GM06990 (cell line): Measurements from ENCODE around the gene GABBR2.

Source experiments
- DNase-seq: peaks from one replicate; pipeline ENCODE4 v3.0.0-alpha.2; 2011; ENCODE audit not compliant: insufficient read length; ENCODE audit errors: extremely low read depth
- H3K27me3 ChIP-seq: replicated peaks from 2 replicates; pipeline ENCODE4 v1.6.0; 2011; ENCODE audit warnings: low read length; ENCODE audit not compliant: control insufficient read depth, insufficient read depth
- H3K36me3 ChIP-seq: 2 replicates; pipeline ENCODE4 v1.5.1; 2011; ENCODE audit warnings: low read length; ENCODE audit not compliant: control insufficient read depth, insufficient read depth
- H3K4me3 ChIP-seq: replicated peaks from 2 replicates; pipeline ENCODE4 v1.5.1; 2011; ENCODE audit warnings: low read depth, mild to moderate bottlenecking, control low read depth, low read length
- TF ChIP-seq, protein P1 (sequence below): IDR thresholded peaks from 2 replicates; pipeline ENCODE4 v1.5.1; 2011; ENCODE audit warnings: low read length, control low read depth, mild to moderate bottlenecking, inconsistent platforms; ENCODE audit not compliant: insufficient read depth, poor library complexity, severe bottlenecking

GABBR2 gene

GRCh38 chr9:98323051-98323830, 385.5 kb downstream of the GABBR2 start:
- Histone ChIP-seq H3K27me3 (no peaks in the 10 kb centered on the region), H3K36me3 (no peaks in the 10 kb centered on the region), H3K4me3 (no peak overlapping the region)
- TF ChIP-seq, protein P1, sequence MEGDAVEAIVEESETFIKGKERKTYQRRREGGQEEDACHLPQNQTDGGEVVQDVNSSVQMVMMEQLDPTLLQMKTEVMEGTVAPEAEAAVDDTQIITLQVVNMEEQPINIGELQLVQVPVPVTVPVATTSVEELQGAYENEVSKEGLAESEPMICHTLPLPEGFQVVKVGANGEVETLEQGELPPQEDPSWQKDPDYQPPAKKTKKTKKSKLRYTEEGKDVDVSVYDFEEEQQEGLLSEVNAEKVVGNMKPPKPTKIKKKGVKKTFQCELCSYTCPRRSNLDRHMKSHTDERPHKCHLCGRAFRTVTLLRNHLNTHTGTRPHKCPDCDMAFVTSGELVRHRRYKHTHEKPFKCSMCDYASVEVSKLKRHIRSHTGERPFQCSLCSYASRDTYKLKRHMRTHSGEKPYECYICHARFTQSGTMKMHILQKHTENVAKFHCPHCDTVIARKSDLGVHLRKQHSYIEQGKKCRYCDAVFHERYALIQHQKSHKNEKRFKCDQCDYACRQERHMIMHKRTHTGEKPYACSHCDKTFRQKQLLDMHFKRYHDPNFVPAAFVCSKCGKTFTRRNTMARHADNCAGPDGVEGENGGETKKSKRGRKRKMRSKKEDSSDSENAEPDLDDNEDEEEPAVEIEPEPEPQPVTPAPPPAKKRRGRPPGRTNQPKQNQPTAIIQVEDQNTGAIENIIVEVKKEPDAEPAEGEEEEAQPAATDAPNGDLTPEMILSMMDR: no peak
- no peak for DNase-seq

DNA sequence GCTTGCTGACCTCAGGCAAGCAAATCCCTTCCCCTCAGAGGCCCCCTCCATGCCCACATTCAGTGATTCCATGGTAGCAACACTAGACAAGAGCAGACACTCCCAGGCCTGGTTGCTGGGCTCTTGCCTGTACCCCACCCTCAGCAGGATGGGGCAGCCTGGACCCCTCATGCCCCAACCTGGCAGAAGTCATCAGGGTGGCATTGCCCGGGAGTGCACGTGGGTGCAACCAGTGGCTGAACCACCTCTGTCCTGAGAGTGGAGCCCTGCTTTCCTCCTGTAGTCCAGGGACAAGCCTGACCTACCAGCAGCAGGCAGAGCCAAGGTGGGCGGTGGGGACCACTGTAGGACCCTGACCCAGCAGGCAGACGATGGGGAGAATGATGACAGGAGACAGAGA, 387.5 kb downstream of the GABBR2 start:
- no peak for DNase-seq
- Histone ChIP-seq H3K27me3 (no peaks in the 10 kb centered on the region), H3K36me3 (no peaks in the 10 kb centered on the region), H3K4me3 (no peak overlapping the region)
- TF ChIP-seq, protein P1: no peak

GRCh38 chr9:98318834-98319478, 389.8 kb downstream of the GABBR2 start:
- TF ChIP-seq, protein P1: no peak
- no peak for DNase-seq
- no peaks in the 10 kb centered on the region for H3K36me3 ChIP-seq

GRCh38 chr9:98318041-98318790, 390.5 kb downstream of the GABBR2 start:
- no peaks in the 10 kb centered on the region for H3K27me3 ChIP-seq
- no peaks in the 10 kb centered on the region for H3K36me3 ChIP-seq
- TF ChIP-seq, protein P1: no peak
- no peak for DNase-seq
- no peak overlapping the region for H3K4me3 ChIP-seq

More at GRCh38 chr9:98318834-98319478, 389.8 kb downstream of the GABBR2 start:
- H3K27me3 ChIP-seq: no peaks in the 10 kb centered on the region
- no peak overlapping the region for H3K4me3 ChIP-seq

GRCh38 chr9:98317134-98317857, 391.4 kb downstream of the GABBR2 start:
- no peak for DNase-seq
- Histone ChIP-seq H3K36me3 (no peaks in the 10 kb centered on the region), H3K4me3 (no peak overlapping the region), H3K27me3 (no peaks in the 10 kb centered on the region)
- TF ChIP-seq, protein P1: no peak
